IMR-90 (cell line): ENCODE data around the gene FAM131C. TPM values are rescaled to one million over a fixed set of nuclear protein-coding genes. Genes with fewer than 3 reads are reported as not detected.

Experiments used
- ATAC-seq: fragments of 200-7000 bp; cut with Tn5 transposase; 2 replicates; pipeline ENCODE4 v1.9.1; 2020; ENCODE audit warnings: low read depth, mild to moderate bottlenecking, moderate library complexity
- BruUV-seq: library from RNA; stranded (reverse); fragments of 400-500 nt; replicated peaks from 2 replicates; lab custom pipeline; 2021; lab: Mats Ljungman, UMichigan
- CTCF ChIA-PET: fragments of 300-600 bp; formaldehyde crosslinking; extraction: SDS; loops from one replicate; lab custom pipeline; 2021; ENCODE audit warnings: antibody characterized with exemption; lab: Yijun Ruan, JAX
- POLR2A ChIA-PET: fragments of 300-600 bp; sonication (Branson Sonifier 250); formaldehyde crosslinking; loops from one replicate; lab custom pipeline; 2022; ENCODE audit warnings: antibody characterized with exemption; ENCODE audit not compliant: unreplicated experiment; lab: Charles Lee
- DNase-seq: peaks from one replicate; pipeline ENCODE4 v3.0.0; 2013
- H2AFZ ChIP-seq: replicated peaks from 2 replicates; pipeline ENCODE3; 2013; ENCODE audit warnings: low read length, mild to moderate bottlenecking; ENCODE audit not compliant: poor library complexity
- H2AK5ac ChIP-seq: 2 replicates; pipeline ENCODE4 v1.6.1; 2013; ENCODE audit warnings: low read depth, low read length, inconsistent platforms
- H2AK9ac ChIP-seq: replicated peaks from 2 replicates; pipeline ENCODE3; 2013; ENCODE audit warnings: mild to moderate bottlenecking, low read depth, low read length, moderate library complexity; ENCODE audit not compliant: poor library complexity
- H2BK120ac ChIP-seq: 2 replicates; pipeline ENCODE4 v1.6.1; 2013; ENCODE audit warnings: low read depth, low read length, inconsistent platforms
- H2BK15ac ChIP-seq: 3 replicates; pipeline ENCODE4 v1.6.1; 2013; ENCODE audit warnings: low read depth, low read length, inconsistent platforms
- H2BK20ac ChIP-seq: 2 replicates; pipeline ENCODE4 v1.6.1; 2013; ENCODE audit warnings: low read depth, mild to moderate bottlenecking, inconsistent platforms, low read length, moderate library complexity
- H2BK5ac ChIP-seq: 2 replicates; pipeline ENCODE4 v1.6.1; 2013; ENCODE audit warnings: mild to moderate bottlenecking, low read depth, low read length, inconsistent platforms; ENCODE audit not compliant: poor library complexity, severe bottlenecking
- H3K14ac ChIP-seq: replicated peaks from 2 replicates; pipeline ENCODE4 v1.6.1; 2013; ENCODE audit warnings: low read depth, low read length, inconsistent platforms
- H3K18ac ChIP-seq: 2 replicates; pipeline ENCODE4 v1.6.1; 2013; ENCODE audit warnings: low read depth, low read length, control low read depth
- H3K23ac ChIP-seq: 2 replicates; pipeline ENCODE4 v1.6.1; 2013; ENCODE audit warnings: low read depth, low read length, inconsistent platforms
- H3K27ac ChIP-seq: 2 replicates; pipeline ENCODE4 v1.5.1; 2013; ENCODE audit warnings: mild to moderate bottlenecking, control low read depth, low read length; ENCODE audit not compliant: insufficient read depth
- H3K27me3 ChIP-seq: 2 replicates; pipeline ENCODE4 v1.6.1; 2013; ENCODE audit warnings: low read length; ENCODE audit not compliant: control insufficient read depth, insufficient read depth
- H3K36me3 ChIP-seq: 2 replicates; pipeline ENCODE4 v1.6.1; 2013; ENCODE audit warnings: low read length, mixed read lengths; ENCODE audit not compliant: control insufficient read depth, insufficient read depth
- H3K4ac ChIP-seq: 2 replicates; pipeline ENCODE4 v1.6.1; 2013; ENCODE audit warnings: low read depth, low read length, inconsistent platforms
- H3K4me1 ChIP-seq: 2 replicates; pipeline ENCODE4 v1.6.1; 2013; ENCODE audit warnings: low read length, mixed read lengths; ENCODE audit not compliant: control insufficient read depth, insufficient read depth
- H3K4me2 ChIP-seq: 2 replicates; pipeline ENCODE4 v1.6.1; 2013; ENCODE audit warnings: low read depth, mild to moderate bottlenecking, control low read depth, low read length, moderate library complexity
- H3K4me3 ChIP-seq: 2 replicates; pipeline ENCODE4 v1.5.1; 2013; ENCODE audit warnings: low read depth, mild to moderate bottlenecking, control low read depth, low read length, moderate library complexity; ENCODE audit not compliant: insufficient read depth
- H3K56ac ChIP-seq: 2 replicates; pipeline ENCODE4 v1.6.1; 2013; ENCODE audit warnings: low read length, inconsistent platforms; ENCODE audit not compliant: insufficient read depth; ENCODE audit errors: extremely low read depth
- H3K79me1 ChIP-seq, 2 experiments: 2 replicates each; pipeline ENCODE4 v1.6.1; 2013; ENCODE audit warnings: low read length in 2 of 2, inconsistent platforms in 1 of 2, low read depth in 1 of 2
- H3K9ac ChIP-seq: 2 replicates; pipeline ENCODE4 v1.6.1; 2013; ENCODE audit warnings: low read depth, low read length, control low read depth
- H3K9me1 ChIP-seq: 2 replicates; pipeline ENCODE4 v1.6.1; 2013; ENCODE audit warnings: low read length, inconsistent platforms; ENCODE audit not compliant: insufficient read depth
- H3K9me3 ChIP-seq: 2 replicates; pipeline ENCODE4 v1.6.1; 2013; ENCODE audit warnings: low read length; ENCODE audit not compliant: control insufficient read depth, insufficient read depth
- H4K20me1 ChIP-seq: 2 replicates; pipeline ENCODE4 v1.6.1; 2013; ENCODE audit warnings: low read length, inconsistent platforms; ENCODE audit not compliant: insufficient read depth
- H4K5ac ChIP-seq: 2 replicates; pipeline ENCODE4 v1.6.1; 2013; ENCODE audit warnings: mild to moderate bottlenecking, low read depth, low read length, control low read depth
- H4K8ac ChIP-seq, 2 experiments: 2 replicates each; pipeline ENCODE4 v1.6.1; 2013; ENCODE audit warnings: low read depth in 2 of 2, low read length in 2 of 2, control low read depth in 1 of 2, inconsistent platforms in 1 of 2
- H4K91ac ChIP-seq: 2 replicates; pipeline ENCODE4 v1.6.1; 2013; ENCODE audit warnings: low read depth, low read length, inconsistent platforms; ENCODE audit not compliant: insufficient read depth
- BHLHE40 ChIP-seq: fragments of 150-350 bp; IDR thresholded peaks from 2 replicates; pipeline ENCODE4 v1.6.1; 2016; ENCODE audit warnings: mild to moderate bottlenecking, low read depth, low read length
- CEBPB ChIP-seq: IDR thresholded peaks from 2 replicates; pipeline ENCODE4 v1.6.1; 2012; ENCODE audit warnings: low read depth, low read length, improper control_type of control experiment
- MXI1 ChIP-seq: IDR thresholded peaks from 2 replicates; pipeline ENCODE4 v1.6.1; 2012; ENCODE audit warnings: low read depth, mild to moderate bottlenecking, low read length, moderate library complexity, borderline replicate concordance
- POLR2A ChIP-seq: IDR thresholded peaks from 2 replicates; pipeline ENCODE4 v1.6.1; 2012; ENCODE audit warnings: mild to moderate bottlenecking, low read depth, low read length
- RCOR1 ChIP-seq: IDR thresholded peaks from 2 replicates; pipeline ENCODE4 v1.6.1; 2012; ENCODE audit warnings: mild to moderate bottlenecking, low read length, improper control_type of control experiment; ENCODE audit not compliant: insufficient replicate concordance
- RFX5 ChIP-seq: IDR thresholded peaks from 2 replicates; pipeline ENCODE4 v1.8.0; 2012; ENCODE audit warnings: low read depth, mild to moderate bottlenecking, low read length, moderate library complexity
- WGBS, 2 experiments: methylation state at CpG; one replicate each; pipeline versions ENCODE4 v1.1.5 to v1.1.7; 2013; ENCODE audit warnings: missing lambda C conversion rate in 2 of 2; ENCODE audit not compliant: insufficient read length in 1 of 2; ENCODE audit errors: extremely low coverage in 2 of 2; 5-methylcytosine and 5-hydroxymethylcytosine counted together
- dilution Hi-C: fragments of 300-500 bp; cut with HindIII; formaldehyde crosslinking; loops from one replicate; pipeline ENCODE4 v1.14.3; 2018; ENCODE audit warnings: low sequenced_read_pairs; ENCODE audit not compliant: unreplicated experiment
- in situ Hi-C: fragments of 300-500 bp; cut with MboI; formaldehyde crosslinking; loops from 3 replicates; pipeline ENCODE4 v1.14.3; 2019; ENCODE audit warnings: low sequenced_read_pairs, inconsistent platforms, mixed read lengths
- intact Hi-C: fragments of 100-400 bp; cut with micrococcal nuclease; formaldehyde crosslinking; loops from 2 replicates; pipeline ENCODE4 v1.10.0; 2022
- polyA plus RNA-seq, 3 experiments: library from polyadenylated mRNA; depleted of rRNA; stranded (reverse); fragments of >200 nt; gene quantifications; 2 replicates each; pipeline ENCODE4 v1.2.3, GENCODE V29; 2012; ENCODE audit warnings: low replicate concordance in 1 of 3
- total RNA-seq: library from RNA; depleted of rRNA; stranded (reverse); fragments of >200 nt; gene quantifications from 2 replicates; pipeline ENCODE4 v1.2.3, GENCODE V29; 2012

FAM131C gene
- total and polyA plus RNA-seq, 2 of the 4 experiments (the other 2 are of a cell fraction): 0.18 to 1.0 TPM

GRCh38 chr1:16023050-16023653, 50.3 kb downstream of the FAM131C start:
- H4K8ac ChIP-seq: no peak overlapping the region
- no peak overlapping the region for H3K23ac ChIP-seq
- intact Hi-C loops (no loop called here), in situ Hi-C loops (no loop called here), dilution Hi-C loops (no loop called here)
- peaks cover 21% of the 10 kb centered on the region for H3K4me1 ChIP-seq
- no peaks in the 10 kb centered on the region for H3K79me1 ChIP-seq
- H2AFZ ChIP-seq: no peak overlapping the region
- H3K9me3 ChIP-seq: no peaks in the 10 kb centered on the region
- H2BK120ac ChIP-seq: no peak overlapping the region
- ChIA-PET CTCF (no interaction called here), POLR2A (no interaction called here)
- no peaks in the 10 kb centered on the region for H4K20me1 ChIP-seq
- ATAC-seq (no peak), DNase-seq (no peak)
- no TSS peak for BruUV-seq
- H2AK9ac ChIP-seq: no peak overlapping the region
- no peak overlapping the region for H2BK15ac ChIP-seq
- H4K91ac ChIP-seq: no peak overlapping the region
- H3K4me2 ChIP-seq: no peak overlapping the region
- H2BK20ac ChIP-seq: no peak overlapping the region
- H3K4ac ChIP-seq: no peak overlapping the region
- H3K27me3 ChIP-seq: peaks cover 11% of the 10 kb centered on the region
- no peak overlapping the region for H3K4me3 ChIP-seq
- no peak overlapping the region for H4K5ac ChIP-seq
- H3K9ac ChIP-seq: no peak overlapping the region
- H3K18ac ChIP-seq: no peak overlapping the region
- no peak overlapping the region for H2BK5ac ChIP-seq
- H2AK5ac ChIP-seq: no peak overlapping the region
- H3K14ac ChIP-seq: no peak overlapping the region
- H3K27ac ChIP-seq: no peak overlapping the region
- TF ChIP-seq BHLHE40 (no peak), RFX5 (no peak), RCOR1 (no peak), CEBPB (no peak), POLR2A (no peak), MXI1 (no peak)
- no peaks in the 10 kb centered on the region for H3K36me3 ChIP-seq
- H3K56ac ChIP-seq: no peak overlapping the region
- WGBS, 2 experiments: 63% methylated on average over 2 of the region's 7 CpGs; no CpG with 5 or more reads in 1 of the 2 experiments
- H3K9me1 ChIP-seq: no peaks in the 10 kb centered on the region; the same call in none of the 2 replicates
